HG03342 (cell line): ENCODE data around the gene ZKSCAN1.
"Not testable (repeated sequence)": the region's sequence is repeated elsewhere in the genome, so short reads cannot be mapped to it uniquely, and the experiment has no call there.

Experiments used
- ATAC-seq: cut with Tn5 transposase; IDR thresholded peaks from one replicate; pipeline ENCODE4 v1.9.1; 2021; ENCODE audit warnings: mild to moderate bottlenecking, moderate library complexity; ENCODE audit not compliant: unreplicated experiment

The ZKSCAN1 gene

DNA sequence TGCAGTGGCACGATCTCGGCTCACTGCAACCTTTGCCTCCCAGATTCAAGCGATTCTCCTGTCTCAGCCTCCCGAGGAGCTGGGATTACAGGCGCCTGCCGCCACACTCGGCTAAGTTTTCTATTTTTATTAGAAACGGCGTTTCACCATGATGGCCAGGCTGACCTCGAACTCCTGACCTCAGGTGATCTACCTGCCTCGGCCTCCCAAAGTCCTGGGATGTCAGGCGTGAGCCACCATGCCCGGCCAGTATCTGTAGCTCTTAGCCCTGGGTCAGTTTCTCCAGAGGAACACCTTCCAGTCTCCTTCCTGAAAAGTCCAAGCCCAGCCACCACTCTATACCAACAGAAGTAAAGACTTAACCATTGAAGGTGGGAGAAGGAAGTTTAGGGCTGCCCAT, 15.2 kb upstream of the ZKSCAN1 start:
- ATAC-seq: no peak

DNA sequence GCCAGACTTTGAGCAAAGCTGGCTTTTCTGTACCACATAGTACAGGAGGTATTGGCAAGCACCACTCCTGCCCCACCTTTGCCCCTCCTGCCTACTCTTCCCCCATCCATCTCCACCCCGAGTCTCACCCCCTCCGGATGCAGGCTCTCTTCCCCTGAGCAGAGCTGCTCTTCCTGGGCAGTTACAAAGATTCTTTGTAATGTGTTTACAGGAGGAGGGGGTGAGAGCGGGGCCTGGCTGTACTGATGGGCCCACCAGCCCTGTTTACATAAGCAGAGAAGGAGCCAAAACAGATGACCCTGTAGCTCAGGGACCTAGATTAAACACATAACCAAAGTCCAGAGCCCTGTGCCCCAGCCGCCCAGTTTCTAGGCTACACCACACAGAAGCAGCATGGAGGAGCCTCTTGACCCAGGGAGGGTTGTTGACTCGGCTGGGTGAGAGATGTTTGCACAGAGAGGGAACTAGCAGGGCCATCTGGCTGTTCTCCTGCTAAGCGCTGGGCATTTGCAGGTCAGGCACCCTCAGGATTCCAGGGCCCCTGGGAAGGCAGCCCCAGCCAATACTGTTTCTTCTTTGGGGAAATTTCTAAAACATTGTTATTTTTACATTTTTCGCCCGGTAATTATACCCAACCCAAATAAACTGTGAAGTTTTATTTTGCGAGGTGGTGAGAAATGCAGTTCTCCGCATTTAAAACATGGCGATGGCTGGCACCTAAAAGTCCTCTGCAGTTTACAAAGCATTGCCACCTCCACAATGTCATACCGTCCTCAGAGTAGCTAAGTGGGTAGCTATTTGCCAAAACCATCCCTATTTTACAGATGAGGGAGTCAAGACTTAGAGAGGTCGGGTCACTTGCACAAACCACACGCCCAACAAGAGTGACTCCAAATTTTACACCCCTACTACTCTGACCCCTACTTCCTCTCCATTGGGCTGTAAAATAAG, 11.4 kb upstream of the ZKSCAN1 start:
- ATAC-seq: no peak

DNA sequence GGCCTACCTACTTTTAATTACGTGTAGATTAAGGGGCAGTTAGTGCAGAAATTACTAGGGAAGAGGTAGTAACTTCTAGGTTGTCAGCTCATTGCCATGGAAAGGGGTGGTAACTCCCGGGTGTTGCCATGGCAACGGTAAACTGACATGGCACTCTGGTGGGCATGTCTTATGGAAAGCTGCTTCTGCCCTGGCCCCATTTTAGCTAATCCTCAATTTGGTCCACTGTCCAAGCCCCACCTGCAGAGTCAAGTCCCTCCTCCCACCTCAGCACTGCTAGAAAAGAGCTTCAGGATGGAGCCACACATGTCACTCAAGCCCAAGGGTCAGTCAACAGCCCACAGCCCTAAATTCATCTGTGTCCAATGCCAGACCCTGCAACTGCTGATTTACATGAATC, 7.5 kb upstream of the ZKSCAN1 start:
- no peak for ATAC-seq

DNA sequence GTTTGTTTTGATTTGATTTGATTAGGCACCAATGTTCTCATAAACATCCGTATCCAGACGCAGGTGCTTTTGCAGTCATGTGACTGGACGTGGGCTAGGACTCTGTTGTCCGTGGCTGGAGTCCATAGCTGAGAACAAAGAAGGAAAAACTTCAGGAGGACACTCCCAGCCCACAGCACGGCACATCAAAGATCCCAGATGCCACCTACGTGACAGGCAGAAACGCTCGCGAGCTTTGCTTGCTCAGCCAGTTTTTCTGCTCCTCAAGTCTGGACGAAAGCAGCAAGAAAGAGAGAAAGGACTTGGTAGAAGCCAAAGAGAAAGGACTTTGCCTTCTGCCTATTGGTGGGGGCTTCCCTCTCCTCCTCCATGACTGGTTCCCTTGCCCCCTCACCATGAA, 6.9 kb upstream of the ZKSCAN1 start:
- ATAC-seq: no peak

DNA sequence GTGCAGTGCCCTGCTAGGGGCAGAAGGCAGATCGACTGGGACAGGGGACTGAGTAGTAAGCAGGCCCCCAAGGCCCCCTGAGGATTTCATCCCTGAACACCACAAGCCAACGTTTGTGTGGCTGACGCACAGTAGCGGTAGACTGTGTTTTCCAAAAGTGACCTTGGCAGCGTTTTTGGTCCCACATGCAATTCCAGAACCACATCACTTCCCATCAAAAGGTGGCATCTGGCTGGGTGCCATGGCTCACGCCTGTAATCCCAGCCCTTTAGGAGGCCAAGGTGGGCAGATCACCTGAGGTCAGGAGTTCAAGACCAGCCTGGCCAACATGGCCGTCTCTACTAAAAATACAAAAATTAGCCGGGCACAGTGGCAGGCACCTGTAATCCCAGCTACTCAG, 5.4 kb upstream of the ZKSCAN1 start:
- ATAC-seq: not testable (repeated sequence)

DNA sequence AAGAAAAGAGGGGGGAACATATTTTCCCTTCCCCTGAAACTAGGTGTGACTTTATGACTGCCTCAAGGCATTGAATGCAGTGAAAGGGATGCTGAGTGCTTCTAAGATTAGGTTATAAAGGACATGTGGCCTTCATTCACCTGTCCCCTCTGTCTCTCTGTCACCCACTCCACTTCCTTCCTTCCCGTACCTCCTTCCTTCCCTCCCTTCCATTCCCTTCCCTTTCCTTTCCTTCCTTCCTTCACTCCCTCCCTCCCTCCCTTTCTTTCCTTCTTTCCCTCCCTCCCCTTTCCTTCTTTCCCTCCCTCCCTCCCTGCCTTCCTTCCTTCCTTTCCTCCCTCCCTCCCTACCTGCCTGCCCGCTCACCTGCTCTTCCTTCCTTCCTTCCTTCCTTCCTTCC, 4.5 kb upstream of the ZKSCAN1 start:
- no peak for ATAC-seq

DNA sequence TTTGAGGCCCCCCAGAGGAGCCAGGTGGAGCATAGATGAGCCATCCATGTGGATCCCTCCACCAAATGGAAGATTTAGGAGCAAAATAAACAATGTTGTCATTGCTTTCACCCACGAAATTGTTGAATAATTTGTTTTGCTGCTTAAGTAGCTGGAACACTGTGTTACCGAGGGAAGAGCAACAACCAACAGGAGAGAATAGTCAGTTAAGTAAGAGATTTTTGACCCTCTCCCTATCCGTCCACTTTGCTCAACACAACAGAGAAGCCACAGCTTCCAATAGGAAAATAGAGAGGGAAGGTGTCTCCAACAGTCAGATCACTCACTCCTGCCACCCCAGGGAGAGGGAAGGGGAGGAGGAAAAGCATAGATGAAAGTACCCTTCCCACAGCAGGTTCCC, 3.9 kb upstream of the ZKSCAN1 start:
- no peak for ATAC-seq

DNA sequence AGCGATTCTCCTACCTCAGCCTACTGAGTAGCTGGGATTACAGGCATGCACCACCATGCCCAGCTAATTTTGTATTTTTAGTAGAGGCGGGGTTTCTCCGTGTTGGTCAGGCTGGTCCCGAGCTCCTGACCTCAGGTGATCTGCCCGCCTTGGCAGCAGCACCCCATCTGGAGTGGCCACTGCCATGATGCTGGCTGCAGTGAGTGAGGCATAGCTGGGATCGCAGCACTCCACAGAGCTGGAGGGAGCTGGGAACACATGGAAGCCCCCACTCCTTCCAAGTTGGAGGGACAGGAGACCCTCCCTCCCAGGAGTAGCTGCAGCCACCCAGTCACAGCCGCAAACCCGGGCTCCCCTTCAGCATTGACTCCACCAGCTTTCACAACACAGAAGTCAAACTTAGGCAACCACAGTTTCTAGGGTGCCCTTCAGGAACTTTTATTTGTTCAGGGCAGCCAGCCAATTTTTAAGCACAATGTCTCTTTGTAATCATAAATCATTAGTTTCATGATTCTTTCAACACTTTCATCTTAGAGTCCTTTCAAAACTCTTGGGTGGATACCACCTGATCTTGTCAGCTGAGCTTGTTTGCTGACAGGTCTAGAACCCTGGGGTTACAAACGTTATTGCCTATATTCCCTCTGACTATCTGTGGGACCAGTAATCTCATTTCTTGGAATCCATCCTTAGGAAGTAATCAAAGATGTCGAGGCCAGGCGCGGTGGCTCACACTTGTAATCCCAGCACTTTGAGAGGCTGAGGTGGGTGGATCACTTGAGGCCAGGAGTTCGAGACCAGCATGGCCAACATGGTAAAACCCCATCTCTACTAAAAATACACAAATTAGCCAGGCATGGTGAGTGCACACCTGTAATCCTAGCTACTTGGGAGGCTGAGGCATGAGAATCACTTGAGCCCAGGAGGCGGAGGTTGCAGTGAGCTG, 2.7 kb upstream of the ZKSCAN1 start:
- ATAC-seq: not testable (repeated sequence)

DNA sequence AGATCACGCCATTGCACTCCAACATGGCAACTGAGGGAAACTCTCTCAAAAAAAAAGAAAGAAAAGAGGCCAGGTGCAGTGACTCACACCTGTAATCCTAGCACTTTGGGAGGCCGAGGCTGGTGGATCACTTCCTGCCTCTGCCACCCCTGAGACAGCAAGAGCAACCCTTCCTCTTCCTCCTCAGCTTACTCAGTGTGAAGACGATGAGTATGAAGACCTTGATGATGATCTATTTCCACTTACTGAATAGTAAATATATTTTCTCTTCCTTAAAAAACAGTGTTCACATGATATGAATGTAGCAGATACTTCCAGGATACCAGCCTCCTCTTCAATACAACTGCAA, 2.1 kb upstream of the ZKSCAN1 start:
- no peak for ATAC-seq

DNA sequence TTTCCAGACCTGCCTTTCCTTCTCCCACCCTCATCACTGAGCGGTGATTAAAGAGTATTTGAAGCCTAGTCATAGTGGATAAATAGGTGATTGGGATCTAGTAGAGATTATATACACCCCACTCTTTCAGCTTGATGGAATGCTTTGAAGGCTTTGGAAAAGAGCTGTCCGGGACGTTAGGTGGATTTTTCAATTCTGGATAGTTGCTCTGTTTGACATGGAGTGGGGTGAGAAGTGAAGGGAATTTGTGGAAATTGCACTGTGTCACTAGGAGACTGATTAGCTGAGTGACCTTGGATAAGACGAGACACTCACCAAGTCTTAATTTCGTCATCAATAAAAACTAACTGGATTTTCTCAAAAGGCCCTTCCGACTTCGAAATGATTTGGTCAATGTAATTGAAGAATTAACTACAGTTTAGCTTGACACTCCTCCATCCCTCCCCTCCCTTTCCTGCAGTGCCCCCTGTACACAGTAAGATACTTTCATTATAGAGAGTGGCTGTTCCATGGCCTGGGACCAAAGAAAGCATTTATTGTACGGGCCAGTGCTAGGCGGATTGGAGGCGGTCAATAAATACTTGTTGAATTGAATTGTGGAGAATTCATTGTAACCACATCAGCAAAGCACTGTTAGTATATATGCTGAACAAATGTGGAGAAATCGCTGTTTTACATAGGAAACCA, 962 bp downstream of the ZKSCAN1 start:
- no peak for ATAC-seq

DNA sequence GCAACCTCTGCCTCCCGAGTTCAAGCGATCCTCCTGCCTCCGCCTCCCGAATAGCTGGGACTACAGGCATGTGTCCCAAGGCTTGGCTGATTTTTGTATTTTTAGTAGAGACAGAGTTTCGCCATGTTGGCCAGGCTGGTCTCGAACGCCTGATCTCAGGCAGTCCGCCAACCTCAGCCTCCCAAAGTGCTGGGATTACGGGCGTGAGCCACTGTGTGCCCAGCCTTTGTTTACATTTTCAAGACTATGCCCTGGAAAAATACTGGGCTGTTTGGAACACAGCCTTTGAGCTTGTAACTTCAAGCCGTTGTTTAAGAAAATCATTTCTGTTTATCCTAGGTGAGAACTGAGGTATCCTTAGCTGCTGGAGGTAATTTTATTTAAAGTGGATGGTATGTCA, 1.9 kb downstream of the ZKSCAN1 start:
- ATAC-seq: no peak

DNA sequence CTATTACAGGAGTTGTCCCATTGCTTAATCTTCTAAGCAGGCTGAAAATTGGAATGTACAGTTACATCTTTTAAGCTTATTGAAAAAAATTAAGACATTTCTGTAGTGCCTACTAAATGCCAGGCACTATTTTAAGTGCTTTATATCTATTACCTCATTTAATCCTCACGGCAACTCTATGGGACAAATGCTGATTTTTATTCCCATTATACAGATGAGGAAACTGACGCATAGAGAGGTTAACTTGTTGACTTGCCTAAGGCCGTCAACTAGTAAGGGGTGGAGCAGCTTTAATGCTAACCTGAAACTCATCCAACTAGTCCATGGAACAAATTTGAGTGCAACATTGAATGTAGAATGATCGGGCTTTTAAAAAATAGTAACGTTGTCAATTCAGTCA, 2.5 kb downstream of the ZKSCAN1 start:
- ATAC-seq: no peak

DNA sequence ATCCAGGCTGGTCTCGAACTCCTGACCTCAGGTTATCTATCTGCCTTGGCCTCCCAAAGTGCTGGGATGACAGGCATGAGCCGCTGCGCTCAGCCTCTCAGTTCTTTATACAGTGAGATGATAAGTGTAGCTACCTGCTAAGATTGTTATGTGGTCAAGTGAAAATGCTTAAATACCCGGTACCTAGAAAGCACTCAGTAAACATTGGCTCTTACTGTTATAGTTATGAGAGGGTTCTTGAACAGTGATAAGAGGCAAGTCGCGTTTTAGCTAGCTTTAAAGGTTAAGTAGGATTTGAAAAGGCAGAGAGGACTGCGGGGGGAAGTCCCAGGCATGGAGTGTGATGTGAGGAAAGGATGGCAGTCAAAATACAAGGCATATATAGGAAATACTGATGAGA, 4.5 kb downstream of the ZKSCAN1 start:
- no peak for ATAC-seq

DNA sequence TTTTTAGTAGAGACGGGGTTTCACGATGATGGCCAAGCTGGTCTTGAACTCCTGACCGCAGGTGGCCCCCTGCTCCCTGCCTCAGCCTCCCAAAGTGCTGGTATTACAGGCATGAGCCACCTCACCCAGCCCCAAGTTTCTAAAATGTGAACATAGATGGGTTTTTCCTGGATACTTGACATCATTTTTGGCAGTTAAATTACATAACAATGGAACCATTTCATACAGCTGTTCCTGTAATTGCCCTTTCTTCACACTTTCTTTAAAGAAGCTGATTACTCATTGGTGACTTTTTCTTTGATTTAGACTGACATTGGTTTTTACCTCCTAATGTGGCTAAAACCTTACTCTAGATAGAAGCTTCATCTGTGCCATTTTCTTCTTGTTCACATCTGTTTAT, 5.9 kb downstream of the ZKSCAN1 start:
- ATAC-seq: no peak

DNA sequence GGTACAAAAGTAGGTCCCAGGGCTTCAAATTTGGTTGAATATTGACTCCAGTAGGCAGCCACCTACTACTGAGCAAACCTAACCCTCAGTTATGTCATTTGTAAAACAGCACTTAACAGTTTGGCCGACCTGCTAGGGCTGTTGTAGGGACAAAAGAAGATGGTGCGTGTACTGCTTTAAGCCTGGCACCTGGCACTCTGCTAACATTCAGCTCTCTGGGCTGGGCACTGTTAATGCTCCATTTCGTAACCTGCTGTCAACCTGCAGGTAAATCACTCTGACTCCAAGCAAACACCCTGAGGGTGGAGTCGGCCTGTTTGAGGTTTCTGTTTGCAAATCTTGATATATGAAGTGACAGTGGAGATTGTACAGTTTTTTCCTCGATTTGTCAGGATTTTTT, 7.2 kb downstream of the ZKSCAN1 start:
- no peak for ATAC-seq

DNA sequence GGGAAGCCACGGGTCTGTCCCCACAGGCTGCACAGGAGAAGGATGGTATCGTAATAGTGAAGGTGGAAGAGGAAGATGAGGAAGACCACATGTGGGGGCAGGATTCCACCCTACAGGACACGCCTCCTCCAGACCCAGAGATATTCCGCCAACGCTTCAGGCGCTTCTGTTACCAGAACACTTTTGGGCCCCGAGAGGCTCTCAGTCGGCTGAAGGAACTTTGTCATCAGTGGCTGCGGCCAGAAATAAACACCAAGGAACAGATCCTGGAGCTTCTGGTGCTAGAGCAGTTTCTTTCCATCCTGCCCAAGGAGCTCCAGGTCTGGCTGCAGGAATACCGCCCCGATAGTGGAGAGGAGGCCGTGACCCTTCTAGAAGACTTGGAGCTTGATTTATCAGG, 8.1 kb downstream of the ZKSCAN1 start:
- no peak for ATAC-seq

DNA sequence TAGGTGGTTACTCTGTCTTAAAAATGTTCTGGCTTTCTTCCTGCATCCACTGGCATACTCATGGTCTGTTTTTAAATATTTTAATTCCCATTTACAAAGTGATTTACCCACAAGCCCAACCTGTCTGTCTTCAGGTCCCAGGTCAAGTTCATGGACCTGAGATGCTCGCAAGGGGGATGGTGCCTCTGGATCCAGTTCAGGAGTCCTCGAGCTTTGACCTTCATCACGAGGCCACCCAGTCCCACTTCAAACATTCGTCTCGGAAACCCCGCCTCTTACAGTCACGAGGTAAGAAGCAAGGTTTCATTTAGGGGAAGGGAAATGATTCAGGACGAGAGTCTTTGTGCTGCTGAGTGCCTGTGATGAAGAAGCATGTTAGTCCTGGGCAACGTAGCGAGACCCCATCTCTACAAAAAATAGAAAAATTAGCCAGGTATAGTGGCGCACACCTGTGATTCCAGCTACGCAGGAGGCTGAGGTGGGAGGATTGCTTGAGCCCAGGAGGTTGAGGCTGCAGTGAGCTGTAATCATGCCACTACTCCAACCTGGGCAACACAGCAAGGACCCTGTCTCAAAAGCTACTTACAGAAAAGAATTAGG, 8.7 kb downstream of the ZKSCAN1 start:
- ATAC-seq: no peak

DNA sequence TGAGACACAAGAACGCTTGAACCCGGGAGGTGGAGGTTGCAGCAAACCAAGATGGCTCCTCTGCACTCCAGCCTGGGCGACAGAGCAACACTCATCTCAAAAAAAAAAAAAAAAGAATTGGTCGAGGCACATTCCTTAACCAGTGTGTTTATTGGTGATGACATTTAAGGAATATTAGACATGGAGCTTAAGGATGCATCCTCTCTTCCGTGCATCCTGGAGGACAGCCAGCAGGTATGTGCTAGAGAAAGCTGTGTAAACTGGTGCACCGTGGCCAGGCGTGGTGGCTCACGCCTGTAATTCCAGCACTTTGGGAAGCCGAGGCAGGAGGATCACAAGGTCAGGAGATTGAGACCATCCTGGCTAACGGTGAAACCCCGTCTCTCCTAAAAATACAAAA, 11.8 kb downstream of the ZKSCAN1 start:
- no peak for ATAC-seq

DNA sequence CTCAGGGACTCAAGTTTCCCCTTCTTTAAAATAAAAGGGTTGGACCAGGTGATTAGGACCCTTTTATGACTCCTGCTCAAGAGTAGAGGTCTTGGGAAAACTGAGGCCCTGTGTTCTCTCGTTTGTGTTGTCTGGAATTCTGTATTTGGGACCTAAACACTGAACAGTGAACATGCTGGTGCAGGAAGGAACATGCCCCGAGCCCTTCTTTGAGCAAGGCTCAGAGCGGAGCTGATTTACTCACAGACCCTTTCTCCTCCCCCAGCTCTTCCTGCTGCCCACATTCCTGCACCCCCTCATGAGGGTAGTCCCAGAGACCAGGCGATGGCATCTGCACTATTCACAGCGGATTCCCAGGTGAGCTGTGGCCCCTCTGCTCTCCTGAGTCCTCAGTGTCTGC, 14.2 kb downstream of the ZKSCAN1 start:
- ATAC-seq: no peak

DNA sequence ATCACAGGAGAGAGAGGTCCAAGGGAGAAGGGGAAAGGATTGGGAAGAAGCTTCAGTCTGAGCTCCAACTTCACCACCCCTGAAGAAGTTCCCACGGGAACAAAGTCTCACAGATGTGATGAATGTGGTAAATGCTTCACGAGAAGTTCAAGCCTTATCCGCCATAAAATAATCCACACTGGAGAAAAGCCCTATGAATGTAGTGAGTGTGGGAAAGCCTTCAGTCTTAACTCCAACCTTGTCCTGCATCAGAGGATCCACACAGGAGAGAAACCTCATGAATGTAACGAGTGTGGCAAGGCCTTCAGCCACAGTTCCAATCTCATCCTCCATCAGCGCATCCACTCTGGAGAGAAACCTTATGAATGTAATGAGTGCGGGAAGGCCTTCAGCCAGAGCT, 18.1 kb downstream of the ZKSCAN1 start:
- ATAC-seq: no peak
